Thyroid gland (tissue), 4 donors: ENCODE data around the gene GAS7. TPM values are rescaled to one million over a fixed set of nuclear protein-coding genes. Genes with fewer than 3 reads are reported as not detected.
A peak's percentile ranks its signal among the peaks of the same experiment; 100 is the strongest.

Experiments
- DNase-seq, 2 donors: peaks; one replicate each; pipeline ENCODE4 v3.0.0-alpha.2; 2019
- H3K27ac ChIP-seq, 3 donors: fragments of 200-600 bp; sonication (generic); 1 replicate in 2 of 3; 2 replicates in 1 of 3; pipeline ENCODE4 v1.5.1; 2016 to 2019; ENCODE audit warnings: mild to moderate bottlenecking in 1 of 3, moderate library complexity in 1 of 3
- H3K27me3 ChIP-seq: fragments of 200-600 bp; sonication (generic); one replicate; pipeline ENCODE4 v1.5.1; 2019
- H3K36me3 ChIP-seq, 2 donors: fragments of 200-600 bp; sonication (generic); one replicate each; pipeline ENCODE4 v1.5.1; 2016 to 2019
- H3K4me1 ChIP-seq, 2 donors: fragments of 200-600 bp; sonication (generic); one replicate each; pipeline ENCODE4 v1.5.1; 2017 to 2019
- H3K4me3 ChIP-seq, 3 donors: fragments of 200-600 bp; sonication (generic); replicated peaks in 1 of 3; 1 replicate in 2 of 3; 2 replicates in 1 of 3; pipeline ENCODE4 v1.5.1; 2016; ENCODE audit warnings: mild to moderate bottlenecking in 1 of 3
- H3K9me3 ChIP-seq: fragments of 200-600 bp; sonication (generic); one replicate; pipeline ENCODE4 v1.5.1; 2017
- POLR2A ChIP-seq, 2 donors: fragments of 450-650 bp; IDR thresholded peaks; one replicate each; pipeline ENCODE4 v1.6.1; 2017; ENCODE audit warnings: antibody characterized with exemption in 2 of 2, mild to moderate bottlenecking in 2 of 2, moderate library complexity in 1 of 2
- WGBS, 2 donors: methylation state at CpG; one replicate each; pipeline ENCODE4 v1.1.5; 2017; 5-methylcytosine and 5-hydroxymethylcytosine counted together
- intact Hi-C: fragments of 100-400 bp; cut with DNase I; formaldehyde crosslinking; loops from one replicate; pipeline ENCODE4 v1.15.1; 2023
- total RNA-seq, 4 donors: library from RNA; depleted of rRNA; stranded (reverse); fragments of >200 nt; gene quantifications; one replicate each; pipeline ENCODE4 v1.2.3, GENCODE V29; 2016
- TF ChIP-seq, protein P1 (sequence below), 6 experiments: fragments of 200-600 bp in 3 of 6; fragments of 450-650 bp in 3 of 6; sonication (generic) in 3 of 6; IDR thresholded peaks; one replicate each; pipeline ENCODE4 v1.5.1; 2016 to 2019; ENCODE audit warnings: antibody characterized with exemption in 6 of 6, mild to moderate bottlenecking in 2 of 6, inconsistent platforms in 1 of 6, moderate library complexity in 1 of 6

Gene GAS7
- total RNA-seq, 4 donors from 2014 or later: 7.5 to 30.3 (median 24.1) TPM

DNA sequence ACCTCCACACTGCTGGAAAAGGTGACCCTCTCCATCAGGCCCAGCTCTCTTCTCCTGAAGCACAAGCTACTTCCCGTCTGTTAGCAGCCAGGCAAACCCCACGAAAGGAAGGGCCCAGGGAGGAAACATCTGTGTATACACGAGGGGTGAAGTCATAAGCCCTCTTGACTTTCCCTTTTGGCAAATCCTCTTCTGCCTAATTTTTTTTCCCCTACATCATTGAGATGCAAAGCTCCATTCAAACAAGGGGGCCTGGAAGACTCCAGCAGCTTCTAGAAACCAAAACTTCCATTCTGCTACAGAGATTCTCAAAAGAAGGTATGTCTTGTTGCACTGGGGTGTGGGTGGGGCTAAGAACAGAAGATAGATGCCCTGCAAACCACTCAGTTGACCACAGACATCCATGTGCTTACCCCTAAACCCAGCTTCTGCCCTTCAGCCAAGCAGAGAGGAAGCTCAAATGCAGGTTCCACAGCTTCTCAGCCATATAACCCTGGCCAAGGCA lies 147.8 kb downstream of the GAS7 start:
- peaks cover 0 to 3% of the 10 kb centered on the region in 2 donors for H3K4me1 ChIP-seq
- H3K27ac ChIP-seq: peak overlapping the region in 1 of 3 donors; percentile 43
- no peaks in the 10 kb centered on the region for H3K9me3 ChIP-seq
- DNase-seq: peak in 1 of 2 donors; percentile 9
- WGBS, 2 donors: 59 to 61% methylated on average over 3 of the region's 3 CpGs
- intact Hi-C loops: no loop called here
- no peaks in the 10 kb centered on the region for H3K36me3 ChIP-seq
- no peaks in the 10 kb centered on the region for H3K27me3 ChIP-seq
- TF ChIP-seq, protein P1, sequence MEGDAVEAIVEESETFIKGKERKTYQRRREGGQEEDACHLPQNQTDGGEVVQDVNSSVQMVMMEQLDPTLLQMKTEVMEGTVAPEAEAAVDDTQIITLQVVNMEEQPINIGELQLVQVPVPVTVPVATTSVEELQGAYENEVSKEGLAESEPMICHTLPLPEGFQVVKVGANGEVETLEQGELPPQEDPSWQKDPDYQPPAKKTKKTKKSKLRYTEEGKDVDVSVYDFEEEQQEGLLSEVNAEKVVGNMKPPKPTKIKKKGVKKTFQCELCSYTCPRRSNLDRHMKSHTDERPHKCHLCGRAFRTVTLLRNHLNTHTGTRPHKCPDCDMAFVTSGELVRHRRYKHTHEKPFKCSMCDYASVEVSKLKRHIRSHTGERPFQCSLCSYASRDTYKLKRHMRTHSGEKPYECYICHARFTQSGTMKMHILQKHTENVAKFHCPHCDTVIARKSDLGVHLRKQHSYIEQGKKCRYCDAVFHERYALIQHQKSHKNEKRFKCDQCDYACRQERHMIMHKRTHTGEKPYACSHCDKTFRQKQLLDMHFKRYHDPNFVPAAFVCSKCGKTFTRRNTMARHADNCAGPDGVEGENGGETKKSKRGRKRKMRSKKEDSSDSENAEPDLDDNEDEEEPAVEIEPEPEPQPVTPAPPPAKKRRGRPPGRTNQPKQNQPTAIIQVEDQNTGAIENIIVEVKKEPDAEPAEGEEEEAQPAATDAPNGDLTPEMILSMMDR (IDR thresholded peaks at IDR 0.05): no peak
- no peak for TF ChIP-seq POLR2A (IDR thresholded peaks at IDR 0.05)
- no peak overlapping the region for H3K4me3 ChIP-seq

- Histone ChIP-seq H3K4me3 (no peak overlapping the region), H3K27ac (no peak overlapping the region), H3K9me3 (no peaks in the 10 kb centered on the region), H3K36me3 (no peaks in the 10 kb centered on the region), H3K4me1 (peaks cover 0 to 3% of the 10 kb centered on the region in 2 donors), H3K27me3 (no peaks in the 10 kb centered on the region)
- intact Hi-C loops: no loop called here
- TF ChIP-seq, protein P1 (IDR thresholded peaks at IDR 0.05): no peak
- TF ChIP-seq POLR2A (IDR thresholded peaks at IDR 0.05): no peak
- 86 to 92% methylated on average over 7 of the region's 7 CpGs for WGBS, 2 donors
- no peak for DNase-seq
Observed at GRCh38 chr17:10048629-10049350, 149.6 kb downstream of the GAS7 start.

- intact Hi-C loops: no loop called here
- WGBS, 2 donors: 70% methylated on average over 13 of the region's 13 CpGs
- Histone ChIP-seq H3K27ac (no peak overlapping the region), H3K36me3 (no peaks in the 10 kb centered on the region), H3K27me3 (no peaks in the 10 kb centered on the region), H3K4me1 (peaks cover 0 to 3% of the 10 kb centered on the region in 2 donors), H3K9me3 (no peaks in the 10 kb centered on the region), H3K4me3 (no peak overlapping the region)
- DNase-seq: no peak
- TF ChIP-seq, protein P1 (IDR thresholded peaks at IDR 0.05): no peak
- TF ChIP-seq POLR2A (IDR thresholded peaks at IDR 0.05): no peak
Observed at GRCh38 chr17:10046786-10047785, 151.3 kb downstream of the GAS7 start.

- no peaks in the 10 kb centered on the region for H3K4me1 ChIP-seq
- H3K4me3 ChIP-seq: no peak overlapping the region
- H3K36me3 ChIP-seq: no peaks in the 10 kb centered on the region
- intact Hi-C loops: no loop called here
- no peaks in the 10 kb centered on the region for H3K9me3 ChIP-seq
- DNase-seq: no peak
- WGBS, 2 donors: 81 to 83% methylated on average over 17 of the region's 17 CpGs
- no peak overlapping the region for H3K27ac ChIP-seq
- H3K27me3 ChIP-seq: no peaks in the 10 kb centered on the region
- TF ChIP-seq, protein P1 (IDR thresholded peaks at IDR 0.05): no peak
- no peak for TF ChIP-seq POLR2A (IDR thresholded peaks at IDR 0.05)
Observed at GRCh38 chr17:10045871-10046658, 152.3 kb downstream of the GAS7 start.
